HG03457 (cell line): ENCODE results near the gene MSANTD2.

Experiments
- ATAC-seq: cut with Tn5 transposase; IDR thresholded peaks from one replicate; pipeline ENCODE4 v1.9.1; 2021; ENCODE audit warnings: moderate number of reproducible peaks; ENCODE audit not compliant: unreplicated experiment

MSANTD2 gene

GRCh38 chr11:124738713-124739478 lies 61.3 kb downstream of the MSANTD2 start:
- no peak for ATAC-seq

GRCh38 chr11:124737638-124738305 lies 62.4 kb downstream of the MSANTD2 start:
- ATAC-seq: no peak

GRCh38 chr11:124736736-124737135 lies 63.5 kb downstream of the MSANTD2 start:
- no peak for ATAC-seq

- ATAC-seq: no peak
These were observed 68.0 kb downstream of the MSANTD2 start for GRCh38 chr11:124732230-124732629.

- ATAC-seq: no peak
These were observed 70.6 kb downstream of the MSANTD2 start for GRCh38 chr11:124729571-124729970.

- ATAC-seq: no peak
These were observed 72.1 kb downstream of the MSANTD2 start for GRCh38 chr11:124728134-124728533.

GRCh38 chr11:124727474-124727873 lies 72.7 kb downstream of the MSANTD2 start:
- ATAC-seq: no peak

- ATAC-seq: no peak
These were observed 74.5 kb downstream of the MSANTD2 start for GRCh38 chr11:124725719-124726105.

- ATAC-seq: peak; percentile 99
These were observed 75.1 kb downstream of the MSANTD2 start for GRCh38 chr11:124724979-124725718.

GRCh38 chr11:124722176-124722575 lies 78.0 kb downstream of the MSANTD2 start:
- ATAC-seq: no peak

GRCh38 chr11:124719534-124719933 lies 80.7 kb downstream of the MSANTD2 start:
- ATAC-seq: no peak

- no peak for ATAC-seq
These were observed 81.4 kb downstream of the MSANTD2 start for GRCh38 chr11:124718801-124719200.

- ATAC-seq: no peak
These were observed 82.2 kb downstream of the MSANTD2 start for GRCh38 chr11:124717786-124718651.

GRCh38 chr11:124717421-124717785 lies 82.8 kb downstream of the MSANTD2 start:
- ATAC-seq: no peak

- ATAC-seq: no peak
These were observed 83.6 kb downstream of the MSANTD2 start for GRCh38 chr11:124716591-124716990.
